Astrocyte of the cerebellum (primary cell): Measurements from ENCODE around the gene MRTFB.
"Not testable (repeated sequence)": the region's sequence is repeated elsewhere in the genome, so short reads cannot be mapped to it uniquely, and the experiment has no call there.

Source experiments
- DNase-seq: peaks from one replicate; pipeline ENCODE4 v3.0.0-alpha.2; 2011; ENCODE audit warnings: low read depth
- H3K4me3 ChIP-seq: 2 replicates; pipeline ENCODE4 v1.5.1; 2011; ENCODE audit warnings: mild to moderate bottlenecking, low read depth, low read length, moderate library complexity
- in situ Hi-C: cut with HindIII; loops from 2 replicates; pipeline ENCODE4 v1.10.0; 2017; ENCODE audit warnings: low sequenced_read_pairs
- TF ChIP-seq, protein P1 (sequence below): IDR thresholded peaks from 2 replicates; pipeline ENCODE4 v1.5.1; 2012; ENCODE audit warnings: low read length, low read depth, moderate library complexity, mild to moderate bottlenecking; ENCODE audit errors: missing control alignments

MRTFB gene, protein sequence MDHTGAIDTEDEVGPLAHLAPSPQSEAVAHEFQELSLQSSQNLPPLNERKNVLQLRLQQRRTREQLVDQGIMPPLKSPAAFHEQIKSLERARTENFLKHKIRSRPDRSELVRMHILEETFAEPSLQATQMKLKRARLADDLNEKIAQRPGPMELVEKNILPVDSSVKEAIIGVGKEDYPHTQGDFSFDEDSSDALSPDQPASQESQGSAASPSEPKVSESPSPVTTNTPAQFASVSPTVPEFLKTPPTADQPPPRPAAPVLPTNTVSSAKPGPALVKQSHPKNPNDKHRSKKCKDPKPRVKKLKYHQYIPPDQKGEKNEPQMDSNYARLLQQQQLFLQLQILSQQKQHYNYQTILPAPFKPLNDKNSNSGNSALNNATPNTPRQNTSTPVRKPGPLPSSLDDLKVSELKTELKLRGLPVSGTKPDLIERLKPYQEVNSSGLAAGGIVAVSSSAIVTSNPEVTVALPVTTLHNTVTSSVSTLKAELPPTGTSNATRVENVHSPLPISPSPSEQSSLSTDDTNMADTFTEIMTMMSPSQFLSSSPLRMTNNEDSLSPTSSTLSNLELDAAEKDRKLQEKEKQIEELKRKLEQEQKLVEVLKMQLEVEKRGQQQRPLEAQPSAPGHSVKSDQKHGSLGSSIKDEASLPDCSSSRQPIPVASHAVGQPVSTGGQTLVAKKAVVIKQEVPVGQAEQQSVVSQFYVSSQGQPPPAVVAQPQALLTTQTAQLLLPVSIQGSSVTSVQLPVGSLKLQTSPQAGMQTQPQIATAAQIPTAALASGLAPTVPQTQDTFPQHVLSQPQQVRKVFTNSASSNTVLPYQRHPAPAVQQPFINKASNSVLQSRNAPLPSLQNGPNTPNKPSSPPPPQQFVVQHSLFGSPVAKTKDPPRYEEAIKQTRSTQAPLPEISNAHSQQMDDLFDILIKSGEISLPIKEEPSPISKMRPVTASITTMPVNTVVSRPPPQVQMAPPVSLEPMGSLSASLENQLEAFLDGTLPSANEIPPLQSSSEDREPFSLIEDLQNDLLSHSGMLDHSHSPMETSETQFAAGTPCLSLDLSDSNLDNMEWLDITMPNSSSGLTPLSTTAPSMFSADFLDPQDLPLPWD

DNA sequence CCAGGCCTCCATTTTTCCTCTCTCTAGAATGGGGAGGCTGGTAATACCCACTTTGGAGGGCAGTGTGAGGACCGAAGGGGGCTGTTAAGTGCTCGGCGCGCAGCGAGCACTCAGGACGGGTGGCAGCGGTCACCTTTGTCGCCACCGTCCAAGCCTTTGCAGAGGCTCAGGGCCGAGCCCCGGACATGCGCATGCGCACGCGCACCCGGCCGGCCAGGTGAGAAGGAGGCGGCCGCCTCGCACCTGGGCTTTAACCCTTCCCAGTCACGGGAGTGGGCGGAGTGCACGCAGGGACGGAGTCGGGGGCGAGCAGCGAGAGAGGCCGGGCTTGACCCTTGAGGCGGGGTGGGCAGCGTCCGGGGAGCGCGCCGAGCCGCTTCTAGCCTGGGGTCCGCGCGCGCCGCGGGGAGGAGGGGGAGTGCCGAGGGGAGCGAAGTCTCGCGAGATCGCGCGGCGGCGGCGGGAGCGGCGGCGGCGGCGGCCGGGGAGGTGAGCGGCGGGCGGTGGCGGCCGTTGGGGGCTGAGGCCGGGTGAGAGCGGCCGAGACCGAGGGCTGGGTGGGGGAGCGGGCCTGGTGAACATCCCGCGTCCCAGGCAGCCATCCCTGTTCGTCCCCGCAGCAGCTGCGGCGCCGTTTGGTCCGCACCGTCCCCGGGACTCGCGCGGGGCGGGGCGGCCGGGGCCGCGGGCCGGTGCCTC is at the start of gene MRTFB:
TSS of gene MRTFB (plus strand) at position 443 of the 699 bp plus-strand sequence. CDS start 69,288 bp downstream, outside the sequence.
- TF ChIP-seq, protein P1, sequence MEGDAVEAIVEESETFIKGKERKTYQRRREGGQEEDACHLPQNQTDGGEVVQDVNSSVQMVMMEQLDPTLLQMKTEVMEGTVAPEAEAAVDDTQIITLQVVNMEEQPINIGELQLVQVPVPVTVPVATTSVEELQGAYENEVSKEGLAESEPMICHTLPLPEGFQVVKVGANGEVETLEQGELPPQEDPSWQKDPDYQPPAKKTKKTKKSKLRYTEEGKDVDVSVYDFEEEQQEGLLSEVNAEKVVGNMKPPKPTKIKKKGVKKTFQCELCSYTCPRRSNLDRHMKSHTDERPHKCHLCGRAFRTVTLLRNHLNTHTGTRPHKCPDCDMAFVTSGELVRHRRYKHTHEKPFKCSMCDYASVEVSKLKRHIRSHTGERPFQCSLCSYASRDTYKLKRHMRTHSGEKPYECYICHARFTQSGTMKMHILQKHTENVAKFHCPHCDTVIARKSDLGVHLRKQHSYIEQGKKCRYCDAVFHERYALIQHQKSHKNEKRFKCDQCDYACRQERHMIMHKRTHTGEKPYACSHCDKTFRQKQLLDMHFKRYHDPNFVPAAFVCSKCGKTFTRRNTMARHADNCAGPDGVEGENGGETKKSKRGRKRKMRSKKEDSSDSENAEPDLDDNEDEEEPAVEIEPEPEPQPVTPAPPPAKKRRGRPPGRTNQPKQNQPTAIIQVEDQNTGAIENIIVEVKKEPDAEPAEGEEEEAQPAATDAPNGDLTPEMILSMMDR: no peak
- no peak for DNase-seq
- in situ Hi-C loops: no loop called here

DNA sequence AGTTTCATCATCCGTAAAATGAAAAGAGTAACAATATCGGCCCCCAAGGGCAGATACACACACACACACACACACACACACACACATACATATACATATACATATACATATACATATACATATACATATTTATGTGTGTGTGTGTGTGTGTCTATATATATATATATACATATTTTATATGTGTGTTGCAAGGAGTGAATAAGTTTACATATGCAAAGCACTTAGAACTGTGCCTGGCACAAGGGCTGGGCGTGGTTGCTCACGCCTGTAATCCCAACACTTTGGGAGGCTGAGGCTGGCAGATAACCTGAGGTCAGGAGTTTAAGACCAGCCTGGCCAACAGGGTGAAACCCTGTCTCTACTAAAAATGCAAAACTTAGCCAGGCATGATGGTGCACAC is 47.6 kb upstream of the MRTFB start:
- DNase-seq, in situ Hi-C loops, H3K4me3 ChIP-seq: not testable (repeated sequence)

More for the DNA sequence above, at the start of gene MRTFB:
- H3K4me3 ChIP-seq: peak within 1 kb of the TSS; percentile 80

DNA sequence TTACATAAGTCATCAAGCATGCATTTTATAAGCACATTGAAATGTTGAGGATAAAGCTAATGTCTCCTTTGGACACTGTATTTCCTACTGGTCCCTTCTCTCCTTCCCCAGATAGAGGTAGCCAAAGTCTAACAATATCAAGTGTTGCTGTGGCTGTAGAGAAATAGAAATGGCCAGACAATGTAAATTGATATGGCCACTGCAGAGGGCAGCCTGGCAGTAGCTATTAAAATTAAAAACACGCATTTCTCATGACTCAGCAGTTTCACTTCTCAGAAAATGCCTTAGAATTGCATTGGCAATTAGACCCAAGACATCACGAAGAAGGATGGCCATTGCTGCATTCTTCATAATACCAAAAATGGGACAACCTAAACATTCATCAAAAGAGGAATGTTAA is 46.8 kb upstream of the MRTFB start:
- in situ Hi-C loops: no loop called here
- no peak for DNase-seq
- no peak overlapping the region for H3K4me3 ChIP-seq
- TF ChIP-seq, protein P1: no peak

DNA sequence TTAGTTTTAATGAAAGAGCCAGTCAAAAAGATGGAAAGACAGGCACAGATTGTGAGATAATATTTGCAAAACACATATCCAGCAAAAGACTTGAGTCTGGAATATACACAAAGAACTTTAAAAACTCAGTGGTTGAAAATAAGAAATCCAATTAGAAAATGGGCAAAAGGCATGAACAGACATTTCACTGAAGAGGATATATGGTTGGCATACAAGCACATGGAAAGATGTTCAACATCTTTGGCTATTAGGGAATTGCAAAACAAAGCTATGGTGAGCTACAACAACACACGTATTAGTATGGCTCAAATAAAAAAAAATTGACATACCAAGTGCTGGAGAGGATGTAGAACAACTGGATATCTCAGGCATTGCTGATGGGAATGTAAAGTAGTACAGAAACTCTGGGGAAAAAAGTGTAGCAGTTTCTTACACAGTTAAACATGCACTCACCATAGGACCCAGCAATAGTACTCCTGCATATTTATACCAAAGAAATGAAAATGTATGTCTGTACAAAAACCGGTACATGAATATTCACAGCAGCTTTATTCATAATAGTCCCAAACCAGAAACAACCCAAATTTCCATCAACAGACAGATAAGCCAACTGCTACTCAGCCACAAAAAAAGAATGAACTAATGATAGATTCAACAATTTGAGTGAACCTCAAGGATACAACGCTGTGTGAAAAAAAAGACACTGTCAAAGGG is 44.4 kb upstream of the MRTFB start:
- no peak for DNase-seq
- no peak overlapping the region for H3K4me3 ChIP-seq
- in situ Hi-C loops: no loop called here
- TF ChIP-seq, protein P1: no peak

DNA sequence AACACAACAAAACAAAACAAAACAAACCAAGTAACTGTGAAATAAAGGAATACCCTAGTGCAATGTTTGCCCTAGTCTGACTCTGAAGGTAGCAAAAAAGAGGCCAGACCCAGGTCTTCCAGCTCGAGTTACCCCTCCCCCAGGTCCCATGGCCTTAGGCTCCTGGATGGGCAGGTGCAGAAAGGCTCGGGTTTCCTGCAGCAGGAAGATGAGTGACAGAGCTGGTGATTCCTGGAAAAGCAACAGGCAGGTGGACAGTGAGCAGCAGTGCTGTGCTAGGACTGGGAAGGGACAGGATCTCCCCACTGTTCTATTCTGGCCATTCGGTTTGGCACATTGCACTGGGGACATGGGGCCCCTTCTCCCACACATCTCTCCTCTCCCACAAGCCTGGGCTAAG is 42.9 kb upstream of the MRTFB start:
- no peak for DNase-seq
- in situ Hi-C loops: no loop called here
- H3K4me3 ChIP-seq: no peak overlapping the region
- TF ChIP-seq, protein P1: no peak

DNA sequence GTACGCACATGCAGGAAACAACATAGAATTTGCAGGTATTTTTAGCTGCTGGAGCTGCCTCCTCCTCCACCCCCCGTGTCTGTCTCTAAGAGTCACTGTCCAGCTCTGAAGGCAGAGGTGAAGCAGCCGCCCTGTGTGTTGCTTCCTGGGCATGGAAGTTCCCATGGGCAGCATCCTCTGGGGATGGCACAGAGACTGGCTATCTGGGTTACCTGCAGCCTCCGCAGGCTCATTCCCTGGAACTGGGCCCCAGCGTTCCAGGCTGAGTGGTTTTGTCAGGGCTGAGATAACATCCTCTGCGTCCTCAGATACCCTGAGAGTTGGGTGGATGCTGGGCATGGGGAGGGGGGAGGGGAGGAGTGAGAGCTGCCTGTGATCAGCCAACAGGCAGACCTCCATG is 41.5 kb upstream of the MRTFB start:
- DNase-seq: no peak
- in situ Hi-C loops: no loop called here
- TF ChIP-seq, protein P1: no peak
- H3K4me3 ChIP-seq: no peak overlapping the region
